ENCODE data around the gene PRM2.

The PRM2 gene

DNA sequence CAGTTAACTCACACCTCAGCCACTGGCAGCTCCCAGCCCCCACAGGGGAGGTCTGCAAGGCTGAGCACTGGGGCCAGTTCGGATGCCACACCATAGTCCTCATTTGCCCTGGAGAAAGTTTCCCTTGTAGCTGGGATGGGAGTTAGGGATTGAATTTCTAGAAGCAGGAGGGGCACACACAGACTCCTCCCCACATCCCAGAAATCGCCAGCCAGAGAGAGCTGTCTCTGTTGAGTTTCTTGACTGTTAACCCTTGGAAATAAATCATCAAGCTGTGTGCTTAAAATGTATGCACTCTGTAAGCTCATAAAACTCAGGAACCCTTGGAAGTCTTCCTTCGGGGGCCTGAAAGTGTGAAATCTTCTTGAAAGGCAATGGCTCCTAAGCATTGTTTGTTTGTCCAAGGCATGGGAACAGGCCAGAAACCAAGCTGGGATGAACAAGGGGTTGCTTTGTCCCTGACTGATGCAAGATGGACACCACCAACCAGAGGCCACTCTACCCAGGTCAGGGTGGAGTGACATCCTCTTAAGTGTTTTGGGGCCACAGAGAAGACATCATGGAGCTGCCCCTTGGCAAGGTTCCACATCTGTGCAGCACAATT is 2.5 kb downstream of the PRM2 start:
- DNase-seq (ENCODE audit: low read depth): no peak
- no peak overlapping the region for H3K4me3 ChIP-seq (ENCODE audit: low read length)
- no peak for TF ChIP-seq CTCF (IDR thresholded peaks at IDR 0.05; ENCODE audit: insufficient read depth, low read depth, low read length, missing control alignments)

DNA sequence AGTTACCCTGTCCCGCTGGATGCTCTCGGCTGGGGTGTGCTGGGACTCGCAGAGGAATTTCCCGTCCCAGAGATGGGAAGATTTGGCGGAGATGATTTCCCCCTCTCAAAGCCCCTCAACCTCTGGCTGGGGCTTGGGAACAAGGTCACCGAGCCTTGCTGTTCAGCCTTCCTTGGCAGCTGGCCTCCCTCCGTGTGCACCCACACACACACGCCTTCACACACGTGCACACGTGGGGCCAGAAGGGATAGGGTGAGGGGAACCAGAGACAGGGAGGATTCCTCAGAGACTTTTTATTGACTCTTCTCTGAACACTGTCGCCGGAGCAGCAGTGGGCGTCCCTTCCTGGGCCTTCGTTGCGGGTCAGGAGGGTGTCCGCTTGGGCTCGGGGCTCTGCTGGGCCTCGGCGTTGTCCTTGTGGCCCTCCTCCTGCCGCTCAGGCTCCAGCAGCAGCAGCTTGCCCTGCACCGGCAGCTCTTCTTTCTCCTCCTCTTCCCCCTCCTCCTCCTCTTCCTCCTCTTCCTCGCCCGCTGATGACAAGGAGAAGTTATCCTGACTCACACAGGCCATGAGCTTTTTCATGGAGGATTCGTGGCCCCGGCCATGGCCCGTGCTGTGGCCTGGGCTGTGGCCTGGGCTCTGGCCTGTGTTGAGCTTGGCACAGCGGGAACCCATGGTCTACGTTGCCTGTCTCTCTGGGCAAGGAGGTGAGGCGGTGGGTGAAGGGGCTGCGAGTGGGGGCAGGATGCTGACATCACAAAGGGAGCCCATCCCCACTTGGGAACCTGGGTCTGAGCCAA is 3.2 kb downstream of the PRM2 start, which contains the start of gene PRM3:
Gene PRM3 (minus strand): TSS at position 709 of the 800 bp plus-strand sequence. CDS start 34 bp downstream, at position 675.
- no peak within 1 kb of the TSS for H3K4me3 ChIP-seq (ENCODE audit: low read length)
- TF ChIP-seq CTCF (IDR thresholded peaks at IDR 0.05; ENCODE audit: insufficient read depth, low read depth, low read length, missing control alignments): no peak
- DNase-seq (ENCODE audit: low read depth): no peak

DNA sequence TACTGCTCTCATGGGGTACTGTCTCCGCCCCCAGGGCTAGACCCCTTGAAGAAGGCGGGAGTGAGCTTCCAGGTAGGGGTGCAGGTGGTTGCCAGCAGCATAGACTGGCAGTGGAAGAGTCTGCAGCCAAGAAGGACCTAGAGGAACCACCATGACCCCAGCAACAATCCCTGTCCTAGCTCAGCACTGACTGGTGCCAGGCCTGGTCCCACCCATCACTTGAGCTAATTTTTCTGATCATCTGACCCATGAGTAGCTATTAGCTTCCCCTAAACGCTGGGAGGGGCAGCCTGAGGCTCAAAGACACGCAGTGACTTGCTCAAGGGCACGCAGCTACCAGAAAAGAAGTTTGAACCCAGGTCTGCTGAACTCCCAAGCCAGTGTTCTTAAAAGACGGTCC is 3.8 kb downstream of the PRM2 start:
- DNase-seq (ENCODE audit: low read depth): peak; percentile 47
- no peak overlapping the region for H3K4me3 ChIP-seq (ENCODE audit: low read length)
- no peak for TF ChIP-seq CTCF (IDR thresholded peaks at IDR 0.05; ENCODE audit: insufficient read depth, low read depth, low read length, missing control alignments)

- H3K4me3 ChIP-seq (ENCODE audit: low read length): no peak overlapping the region
- no peak for TF ChIP-seq CTCF (IDR thresholded peaks at IDR 0.05; ENCODE audit: insufficient read depth, low read depth, low read length, missing control alignments)
- no peak for DNase-seq (ENCODE audit: low read depth)
These were observed 4.7 kb downstream of the PRM2 start for GRCh38 chr16:11271610-11272009.

DNA sequence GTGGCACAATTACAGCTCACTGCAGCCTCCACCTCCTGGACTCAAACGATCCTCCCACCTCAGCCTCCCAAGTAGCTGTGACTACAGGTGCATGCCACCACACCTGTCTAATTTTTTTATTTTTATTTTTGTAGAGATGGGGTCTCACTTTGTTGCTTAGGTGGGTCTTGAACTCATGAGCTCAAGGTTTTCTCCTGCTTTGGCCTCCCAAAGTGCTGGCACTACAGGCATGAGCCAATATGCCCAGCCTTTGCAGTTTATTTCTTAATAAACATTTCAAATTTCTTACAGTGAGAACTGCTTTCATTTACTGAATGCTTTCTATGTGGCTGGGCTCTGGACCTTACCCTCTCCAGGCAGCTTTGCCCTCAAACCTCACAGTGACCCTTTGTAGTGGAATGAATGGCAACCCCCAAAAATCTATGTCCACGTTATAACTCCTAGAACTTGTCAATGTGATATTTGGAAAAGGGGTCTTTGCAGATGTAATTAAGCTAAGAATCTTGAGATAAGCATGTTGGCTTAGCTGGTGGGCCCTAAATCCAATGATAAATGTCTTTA is 5.6 kb downstream of the PRM2 start:
- DNase-seq (ENCODE audit: low read depth): no peak
- TF ChIP-seq CTCF (IDR thresholded peaks at IDR 0.05; ENCODE audit: insufficient read depth, low read depth, low read length, missing control alignments): no peak
- H3K4me3 ChIP-seq (ENCODE audit: low read length): no peak overlapping the region

- TF ChIP-seq CTCF (IDR thresholded peaks at IDR 0.05; ENCODE audit: insufficient read depth, low read depth, low read length, missing control alignments): no peak
- DNase-seq (ENCODE audit: low read depth): no peak
- H3K4me3 ChIP-seq (ENCODE audit: low read length): no peak within 1 kb of the TSS
These were observed 7.3 kb downstream of the PRM2 start, which contains the start of gene TNP2 for GRCh38 chr16:11268921-11269375. Gene TNP2, minus strand, starts transcription at chr16:11269325. Its CDS starts 63 bp downstream, at chr16:11269262.

All from epithelial cell of esophagus (primary cell).